GM10266 (cell line): ENCODE measurements around the gene TAF3.

Experiments
- DNase-seq: peaks from one replicate; pipeline ENCODE4 v3.0.0; 2012; ENCODE audit errors: extremely low spot score
- TF ChIP-seq, protein P1 (sequence below): IDR thresholded peaks from 2 replicates; pipeline ENCODE4 v1.5.1; 2012; ENCODE audit warnings: mild to moderate bottlenecking, low read depth; ENCODE audit not compliant: control insufficient read depth, insufficient read depth; ENCODE audit errors: missing control alignments

Gene TAF3

DNA sequence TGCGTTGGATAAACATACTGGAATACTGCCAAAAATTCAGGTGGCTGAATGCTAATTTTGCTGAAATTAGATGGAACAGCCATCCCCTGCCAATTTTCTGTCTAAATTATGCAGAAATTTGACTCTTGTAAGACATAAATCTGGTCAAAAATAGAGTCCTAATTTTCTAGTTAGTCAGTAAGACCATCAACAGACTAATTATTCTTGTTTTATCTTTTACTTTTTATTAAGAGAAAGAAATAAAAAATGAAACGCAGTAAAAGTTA is 125.8 kb downstream of the TAF3 start:
- TF ChIP-seq, protein P1, sequence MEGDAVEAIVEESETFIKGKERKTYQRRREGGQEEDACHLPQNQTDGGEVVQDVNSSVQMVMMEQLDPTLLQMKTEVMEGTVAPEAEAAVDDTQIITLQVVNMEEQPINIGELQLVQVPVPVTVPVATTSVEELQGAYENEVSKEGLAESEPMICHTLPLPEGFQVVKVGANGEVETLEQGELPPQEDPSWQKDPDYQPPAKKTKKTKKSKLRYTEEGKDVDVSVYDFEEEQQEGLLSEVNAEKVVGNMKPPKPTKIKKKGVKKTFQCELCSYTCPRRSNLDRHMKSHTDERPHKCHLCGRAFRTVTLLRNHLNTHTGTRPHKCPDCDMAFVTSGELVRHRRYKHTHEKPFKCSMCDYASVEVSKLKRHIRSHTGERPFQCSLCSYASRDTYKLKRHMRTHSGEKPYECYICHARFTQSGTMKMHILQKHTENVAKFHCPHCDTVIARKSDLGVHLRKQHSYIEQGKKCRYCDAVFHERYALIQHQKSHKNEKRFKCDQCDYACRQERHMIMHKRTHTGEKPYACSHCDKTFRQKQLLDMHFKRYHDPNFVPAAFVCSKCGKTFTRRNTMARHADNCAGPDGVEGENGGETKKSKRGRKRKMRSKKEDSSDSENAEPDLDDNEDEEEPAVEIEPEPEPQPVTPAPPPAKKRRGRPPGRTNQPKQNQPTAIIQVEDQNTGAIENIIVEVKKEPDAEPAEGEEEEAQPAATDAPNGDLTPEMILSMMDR = no peak

DNA sequence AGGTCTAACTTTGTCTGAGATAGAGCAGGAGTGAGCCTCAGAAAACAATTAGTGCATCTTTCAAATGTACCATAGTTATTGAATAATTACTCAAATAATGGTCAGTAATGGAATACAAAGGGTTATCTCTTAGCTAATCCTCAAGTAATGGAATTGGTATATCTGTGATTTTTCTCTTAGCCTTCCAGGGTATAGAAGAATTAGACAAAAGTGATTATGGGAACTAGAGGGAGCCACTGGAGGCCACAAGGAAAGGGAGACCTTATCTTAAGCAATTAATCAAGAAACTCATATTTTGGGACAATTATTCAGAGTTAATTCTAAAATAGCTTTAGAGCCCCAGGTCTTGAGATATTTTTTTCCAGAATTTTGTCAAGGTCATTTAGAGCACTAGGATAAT is 126.2 kb downstream of the TAF3 start:
- no peak for DNase-seq
- TF ChIP-seq, protein P1 = no peak

More for the DNA sequence above, 125.8 kb downstream of the TAF3 start:
- no peak for DNase-seq

DNA sequence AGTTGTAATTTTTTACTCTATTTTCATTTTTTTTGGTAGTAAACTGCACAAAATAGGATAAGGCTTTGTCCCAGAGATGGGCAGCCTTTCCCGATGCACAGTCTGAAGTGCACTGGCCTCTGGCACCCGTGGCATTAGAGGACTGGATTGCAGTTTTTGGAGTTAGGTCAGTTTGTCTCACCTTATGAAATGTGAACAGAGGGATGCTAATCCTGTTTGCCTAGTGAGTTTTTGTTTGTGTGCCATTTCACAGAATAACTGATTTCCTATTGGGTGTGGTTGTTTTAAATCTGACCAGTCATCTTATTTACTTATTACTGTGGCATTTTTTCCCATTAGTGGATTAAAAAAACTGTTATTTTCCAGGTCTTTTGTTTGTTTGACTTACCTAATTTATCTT is 126.7 kb downstream of the TAF3 start:
- no peak for DNase-seq
- TF ChIP-seq, protein P1 = no peak

DNA sequence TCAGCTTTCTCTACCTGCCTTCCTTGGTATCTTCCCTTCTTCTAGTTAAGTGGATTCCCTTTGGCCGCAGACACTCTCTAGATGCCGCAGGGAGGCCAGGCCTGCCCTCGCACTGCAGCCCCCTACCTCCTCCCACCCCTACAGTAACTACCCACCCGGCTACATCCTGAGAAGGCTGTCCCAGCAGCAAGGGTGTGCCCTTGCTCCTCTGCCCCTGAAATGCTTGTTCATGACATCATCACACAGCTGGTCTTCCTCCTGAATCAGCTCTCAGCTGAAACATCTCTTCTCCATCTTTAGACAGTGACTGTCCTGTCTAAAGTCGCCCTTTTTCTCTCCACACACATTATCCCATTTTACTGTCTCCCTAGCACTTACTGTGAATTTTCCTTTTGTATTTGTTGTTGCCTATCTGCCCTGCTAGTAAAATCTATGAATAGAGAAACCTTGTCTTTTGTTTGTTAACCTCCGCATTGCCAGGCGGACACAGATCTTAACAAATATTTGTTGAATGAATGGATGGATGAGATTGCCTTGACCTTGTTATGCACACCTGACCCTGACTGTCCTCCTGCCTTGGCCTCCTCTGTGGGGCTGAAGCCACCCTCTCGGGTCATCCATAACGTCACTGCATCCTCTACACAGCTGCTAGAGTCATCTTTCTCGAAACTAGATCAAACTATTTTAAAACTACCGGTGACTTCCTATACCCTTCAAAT is 127.3 kb downstream of the TAF3 start:
- TF ChIP-seq, protein P1 = no peak
- no peak for DNase-seq

DNA sequence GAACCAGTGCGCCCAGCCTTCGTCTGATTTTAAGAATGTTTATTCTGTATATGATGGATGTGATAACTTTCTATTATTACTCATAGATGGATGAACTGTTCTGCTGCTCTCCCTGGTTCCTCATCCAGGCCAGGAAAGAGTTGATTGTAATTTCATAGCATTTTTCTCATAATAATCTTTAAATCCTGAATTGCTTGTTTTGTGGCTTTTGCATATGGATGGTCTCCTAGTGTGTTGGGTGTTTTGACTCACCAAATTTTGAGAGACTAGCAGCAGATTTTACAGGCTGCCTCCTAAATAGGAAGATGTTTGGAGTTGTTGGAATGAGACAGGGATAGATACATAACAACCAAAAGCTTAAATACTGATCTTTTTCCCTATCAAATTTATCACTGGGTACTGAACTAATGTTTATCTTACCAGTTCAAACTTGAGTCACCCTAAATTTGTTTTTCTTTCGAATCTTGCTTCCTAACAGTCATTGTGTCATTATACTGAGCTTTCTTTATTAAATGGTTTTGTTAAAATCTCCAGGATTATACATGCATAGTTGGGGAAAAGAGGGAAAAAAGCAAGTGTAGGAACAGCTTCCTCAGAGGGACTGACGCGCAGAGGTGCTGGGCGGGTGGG is 130.2 kb downstream of the TAF3 start:
- DNase-seq = no peak
- TF ChIP-seq, protein P1 = no peak

DNA sequence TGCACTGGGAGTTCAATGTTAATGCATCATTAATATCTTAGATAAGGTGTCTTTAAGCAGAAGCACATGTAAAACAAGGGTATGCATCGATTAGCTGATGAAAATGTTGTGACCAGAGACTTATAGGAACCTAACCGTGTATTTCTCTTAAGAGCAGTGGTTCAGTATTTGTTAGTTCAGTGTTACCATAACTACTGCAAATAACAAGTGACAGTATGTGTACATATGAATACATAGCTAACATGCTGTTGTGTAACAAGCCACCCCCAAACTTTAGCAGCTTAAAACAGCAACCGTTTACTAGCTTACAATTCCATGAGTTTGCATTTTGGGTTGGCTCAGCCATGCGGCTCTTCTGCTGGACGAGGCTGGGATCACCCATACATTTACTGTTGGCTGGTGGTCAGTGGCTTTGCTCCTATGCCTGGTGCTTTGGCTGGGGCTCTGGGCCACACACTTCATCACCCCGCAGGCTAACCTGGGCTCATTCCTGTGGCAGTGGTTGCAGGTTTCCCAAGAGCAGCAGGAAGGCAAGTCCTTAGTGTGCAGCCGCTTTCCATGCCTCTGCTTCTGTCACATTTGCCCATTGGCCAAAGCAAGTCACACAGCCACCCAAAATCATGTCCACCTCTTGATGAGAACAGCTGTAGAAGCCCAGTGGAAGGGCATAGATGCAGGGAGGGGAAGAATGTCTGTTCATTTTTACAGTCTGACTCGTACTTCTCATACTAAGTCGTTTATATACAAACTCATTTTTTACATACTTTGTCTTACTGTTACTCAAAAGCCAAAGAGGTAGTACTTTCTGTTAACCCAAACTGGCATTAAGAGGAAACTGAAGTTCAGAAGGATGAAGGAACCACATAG is 132.9 kb downstream of the TAF3 start:
- TF ChIP-seq, protein P1 = no peak
- DNase-seq = no peak
